ENCODE measurements around the gene IKZF2. TPM values are rescaled to one million over a fixed set of nuclear protein-coding genes. Genes with fewer than 3 reads are reported as not detected.

Gene IKZF2
- total and polyA plus RNA-seq, 5 experiments from 2014 or later = 0.85 to 21.1 (median 2.9) TPM

DNA sequence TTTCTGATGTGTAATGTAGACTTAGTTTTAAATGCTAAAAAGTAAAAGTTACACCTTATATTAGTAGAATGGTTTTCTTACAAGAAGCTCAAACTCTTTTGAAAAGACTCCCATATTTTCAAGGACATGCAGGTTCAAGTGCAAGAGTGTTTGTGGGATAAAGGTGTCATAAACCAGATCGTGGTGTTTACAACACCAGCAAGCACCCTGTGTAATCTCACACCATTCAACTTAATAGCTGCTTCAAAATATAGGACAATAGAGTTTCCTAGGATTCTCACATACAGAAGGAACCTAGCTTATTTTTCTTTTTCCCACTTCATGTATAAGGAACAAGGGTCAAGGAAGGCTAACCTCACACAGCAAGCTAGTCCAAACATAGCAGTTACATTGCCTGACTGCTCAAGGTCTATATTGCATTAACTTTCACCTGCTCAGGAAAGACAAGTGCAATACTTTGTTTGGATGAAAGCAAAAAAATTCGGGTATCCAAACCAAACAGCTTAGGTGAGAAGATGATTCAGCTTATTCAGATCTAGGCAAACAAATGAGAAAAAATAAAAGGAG is 172.3 kb downstream of the IKZF2 start:
- H3K4me3 Mint-ChIP-seq = no peak overlapping the region
- ATAC-seq = no peak
- POLR2A ChIA-PET = no interaction called here

GRCh38 chr2:212977152-212977551 is 174.3 kb downstream of the IKZF2 start:
- H3K9me3 Mint-ChIP-seq = no peaks in the 10 kb centered on the region
- H3K4me3 Mint-ChIP-seq = no peak overlapping the region
- no peak overlapping the region for H3K27ac Mint-ChIP-seq
- DNase-seq = no peak
- POLR2A ChIA-PET = no interaction called here
- no peaks in the 10 kb centered on the region for H3K36me3 Mint-ChIP-seq
- peaks cover 0 to 3% (median 0%) of the 10 kb centered on the region in 5 donors for H3K27me3 Mint-ChIP-seq
- peaks cover 2 to 17% (median 8%) of the 10 kb centered on the region in 4 donors for H3K4me1 Mint-ChIP-seq
- no peak for ATAC-seq

More for the DNA sequence above, 172.3 kb downstream of the IKZF2 start:
- Mint-ChIP-seq H3K27ac (peak overlapping the region in 1 of 10 donors; percentile 51), H3K4me1 (peaks cover 2 to 17% (median 8%) of the 10 kb centered on the region in 4 donors), H3K9me3 (no peaks in the 10 kb centered on the region), H3K27me3 (peaks cover 0 to 3% (median 0%) of the 10 kb centered on the region in 5 donors), H3K36me3 (no peaks in the 10 kb centered on the region)
- no peak for DNase-seq

DNA sequence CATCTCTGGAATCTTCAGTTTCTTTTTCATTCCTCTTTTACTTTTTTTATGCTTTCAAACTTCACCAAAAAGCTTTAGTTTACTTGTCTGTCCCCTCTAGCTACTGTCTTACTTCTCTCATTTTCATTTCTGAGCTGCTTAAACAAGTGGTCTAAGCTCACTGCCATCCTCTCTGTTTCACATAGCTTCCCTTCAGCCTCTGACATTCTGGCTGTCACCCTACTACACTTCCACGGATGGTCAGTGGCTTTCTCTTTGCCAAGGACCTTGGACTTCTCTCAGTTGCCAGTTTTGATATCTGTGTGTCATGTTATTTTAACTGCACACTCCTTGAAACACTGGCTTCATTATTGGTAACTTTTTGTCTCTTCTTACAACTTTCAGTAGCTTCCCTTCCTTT is 176.1 kb downstream of the IKZF2 start:
- DNase-seq (no peak), ATAC-seq (no peak)
- Mint-ChIP-seq H3K36me3 (no peaks in the 10 kb centered on the region), H3K27me3 (peaks cover 0 to 3% (median 0%) of the 10 kb centered on the region in 5 donors), H3K9me3 (no peaks in the 10 kb centered on the region), H3K4me1 (peaks cover 2 to 15% (median 8%) of the 10 kb centered on the region in 4 donors), H3K27ac (no peak overlapping the region), H3K4me3 (no peak overlapping the region)
- POLR2A ChIA-PET = no interaction called here

GRCh38 chr2:212974692-212975091 is 176.7 kb downstream of the IKZF2 start:
- DNase-seq = no peak
- POLR2A ChIA-PET = no interaction called here
- Mint-ChIP-seq H3K27me3 (peaks cover 0 to 3% (median 0%) of the 10 kb centered on the region in 5 donors), H3K9me3 (no peaks in the 10 kb centered on the region), H3K36me3 (no peaks in the 10 kb centered on the region), H3K4me3 (no peak overlapping the region), H3K27ac (no peak overlapping the region), H3K4me1 (peaks cover 0 to 11% (median 3%) of the 10 kb centered on the region in 4 donors)
- no peak for ATAC-seq

GRCh38 chr2:212973347-212973746 is 178.1 kb downstream of the IKZF2 start:
- H3K4me3 Mint-ChIP-seq = no peak overlapping the region
- no peaks in the 10 kb centered on the region for H3K36me3 Mint-ChIP-seq
- ATAC-seq = no peak
- H3K27ac Mint-ChIP-seq = no peak overlapping the region
- POLR2A ChIA-PET = interaction anchor here (0.6 kb wide), 1 partner anchor 846 kb away, joined by 3 read pairs; no protein-coding TSS in a partner anchor
- H3K9me3 Mint-ChIP-seq = no peaks in the 10 kb centered on the region
- H3K27me3 Mint-ChIP-seq = peaks cover 0 to 3% (median 0%) of the 10 kb centered on the region in 5 donors
- H3K4me1 Mint-ChIP-seq = peaks cover 0 to 12% (median 5%) of the 10 kb centered on the region in 4 donors
- no peak for DNase-seq

DNA sequence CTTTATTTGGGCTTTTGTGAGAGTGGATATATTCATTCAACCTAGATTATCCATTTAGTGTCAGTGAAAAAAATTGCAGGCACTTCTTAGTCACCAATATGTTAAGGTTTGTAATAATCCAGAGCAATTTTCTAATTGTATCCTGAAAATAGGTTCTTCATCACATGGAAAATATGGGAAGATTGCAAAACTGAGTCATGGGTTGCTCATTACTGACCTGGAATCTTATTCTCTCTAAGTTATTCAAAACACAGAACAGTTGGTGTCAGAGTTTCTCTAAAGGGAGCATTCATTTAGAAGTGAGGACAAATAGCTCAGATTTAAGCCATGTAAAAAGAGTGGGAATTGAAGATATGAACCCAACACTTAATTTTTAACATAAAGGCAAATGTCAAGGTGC is 181.3 kb downstream of the IKZF2 start:
- DNase-seq (no peak), ATAC-seq (no peak)
- H3K36me3 Mint-ChIP-seq = no peaks in the 10 kb centered on the region
- no peak overlapping the region for H3K27ac Mint-ChIP-seq
- H3K4me1 Mint-ChIP-seq = peaks cover 0 to 16% (median 5%) of the 10 kb centered on the region in 4 donors
- no peaks in the 10 kb centered on the region for H3K9me3 Mint-ChIP-seq
- no peak overlapping the region for H3K4me3 Mint-ChIP-seq
- POLR2A ChIA-PET = no interaction called here
- no peaks in the 10 kb centered on the region for H3K27me3 Mint-ChIP-seq

DNA sequence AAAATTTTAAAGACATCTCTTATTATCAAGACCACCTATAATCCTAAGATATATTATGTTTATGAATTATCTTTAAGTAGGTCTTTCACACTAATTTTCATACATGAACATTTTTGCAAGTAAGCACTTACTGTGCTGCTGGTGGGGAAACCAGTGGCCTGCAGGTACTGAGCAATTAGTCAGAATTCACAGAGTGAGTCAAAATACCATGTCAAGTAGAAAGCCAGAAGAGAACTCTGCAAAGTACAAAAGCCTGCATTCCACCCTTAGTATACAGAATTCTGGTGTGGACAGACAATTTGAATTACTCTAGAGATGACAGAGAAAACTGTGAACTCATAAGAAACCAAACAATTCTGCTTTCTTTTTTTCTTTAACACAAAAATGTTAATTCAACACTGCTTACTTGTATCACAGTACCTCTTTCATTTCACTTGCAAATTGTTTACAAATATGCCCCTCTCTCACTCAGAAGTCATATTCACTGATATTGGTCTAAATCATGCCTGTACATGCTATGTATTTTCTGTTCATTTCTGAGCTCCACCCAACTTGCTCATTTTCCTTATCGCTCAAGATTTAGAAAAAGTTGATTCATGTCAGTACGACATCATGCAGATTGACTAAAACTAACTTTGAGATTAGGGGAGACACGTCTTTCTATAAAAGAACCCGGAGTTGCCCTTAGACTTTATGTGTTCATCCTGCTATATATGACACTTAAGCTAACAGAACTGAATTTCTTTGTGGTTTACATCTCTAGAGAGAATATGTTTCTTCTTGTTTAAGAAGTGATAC is 182.9 kb downstream of the IKZF2 start:
- Mint-ChIP-seq H3K27ac (peak overlapping the region in 2 of 10 donors; percentile 29 to 39), H3K9me3 (no peaks in the 10 kb centered on the region), H3K4me1 (peaks cover 0 to 16% (median 5%) of the 10 kb centered on the region in 4 donors), H3K36me3 (peaks cover 0 to 3% (median 0%) of the 10 kb centered on the region in 3 donors), H3K4me3 (no peak overlapping the region), H3K27me3 (no peaks in the 10 kb centered on the region)
- POLR2A ChIA-PET = no interaction called here
- no peak for DNase-seq
- no peak for ATAC-seq

GRCh38 chr2:212966884-212967283 is 184.5 kb downstream of the IKZF2 start:
- no peaks in the 10 kb centered on the region for H3K9me3 Mint-ChIP-seq
- no peak overlapping the region for H3K4me3 Mint-ChIP-seq
- H3K4me1 Mint-ChIP-seq = peaks cover 0 to 16% (median 5%) of the 10 kb centered on the region in 4 donors
- ATAC-seq = no peak
- no peaks in the 10 kb centered on the region for H3K27me3 Mint-ChIP-seq
- POLR2A ChIA-PET = no interaction called here
- no peak overlapping the region for H3K27ac Mint-ChIP-seq
- DNase-seq = no peak
- peaks cover 0 to 3% (median 0%) of the 10 kb centered on the region in 3 donors for H3K36me3 Mint-ChIP-seq

GRCh38 chr2:212962691-212963090 is 188.7 kb downstream of the IKZF2 start:
- POLR2A ChIA-PET = no interaction called here
- Mint-ChIP-seq H3K36me3 (peaks cover 0 to 3% (median 0%) of the 10 kb centered on the region in 3 donors), H3K9me3 (no peaks in the 10 kb centered on the region), H3K4me3 (no peak overlapping the region), H3K4me1 (peaks cover 10 to 38% (median 19%) of the 10 kb centered on the region in 4 donors), H3K27ac (no peak overlapping the region), H3K27me3 (no peaks in the 10 kb centered on the region)
- DNase-seq (no peak), ATAC-seq (no peak)

DNA sequence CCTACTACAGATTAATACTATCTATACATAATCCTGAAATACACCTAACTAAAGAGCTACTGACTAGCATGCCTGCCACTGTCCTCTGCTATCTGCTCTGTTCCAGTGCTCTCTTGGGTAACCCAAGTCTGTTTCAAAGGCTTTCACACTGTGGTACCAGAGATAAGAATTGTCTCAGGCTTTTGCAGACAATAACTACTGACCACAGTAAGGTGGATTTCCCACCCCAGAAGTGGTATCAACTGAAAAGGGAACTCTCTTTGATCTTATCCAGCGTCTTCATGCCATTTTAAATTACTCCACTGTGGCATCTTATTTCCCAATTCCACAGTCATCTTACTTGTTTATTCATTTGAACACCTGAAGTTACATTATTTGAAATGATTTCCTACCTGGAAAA is 190.2 kb downstream of the IKZF2 start:
- DNase-seq = no peak
- no peak for ATAC-seq
- H3K9me3 Mint-ChIP-seq = peaks cover 0 to 4% (median 0%) of the 10 kb centered on the region in 9 donors
- peaks cover 10 to 48% (median 29%) of the 10 kb centered on the region in 4 donors for H3K4me1 Mint-ChIP-seq
- POLR2A ChIA-PET = no interaction called here
- no peak overlapping the region for H3K4me3 Mint-ChIP-seq
- no peaks in the 10 kb centered on the region for H3K27me3 Mint-ChIP-seq
- peak overlapping the region in 1 of 10 donors; percentile 15 for H3K27ac Mint-ChIP-seq
- H3K36me3 Mint-ChIP-seq = peaks cover 0 to 3% (median 0%) of the 10 kb centered on the region in 3 donors

GRCh38 chr2:212960336-212960735 is 191.1 kb downstream of the IKZF2 start:
- ATAC-seq (no peak), DNase-seq (no peak)
- Mint-ChIP-seq H3K4me1 (peaks cover 10 to 49% (median 30%) of the 10 kb centered on the region in 4 donors), H3K27ac (no peak overlapping the region), H3K4me3 (no peak overlapping the region), H3K36me3 (peaks cover 0 to 3% (median 0%) of the 10 kb centered on the region in 3 donors), H3K9me3 (peaks cover 0 to 4% (median 0%) of the 10 kb centered on the region in 9 donors), H3K27me3 (no peaks in the 10 kb centered on the region)
- POLR2A ChIA-PET = no interaction called here

DNA sequence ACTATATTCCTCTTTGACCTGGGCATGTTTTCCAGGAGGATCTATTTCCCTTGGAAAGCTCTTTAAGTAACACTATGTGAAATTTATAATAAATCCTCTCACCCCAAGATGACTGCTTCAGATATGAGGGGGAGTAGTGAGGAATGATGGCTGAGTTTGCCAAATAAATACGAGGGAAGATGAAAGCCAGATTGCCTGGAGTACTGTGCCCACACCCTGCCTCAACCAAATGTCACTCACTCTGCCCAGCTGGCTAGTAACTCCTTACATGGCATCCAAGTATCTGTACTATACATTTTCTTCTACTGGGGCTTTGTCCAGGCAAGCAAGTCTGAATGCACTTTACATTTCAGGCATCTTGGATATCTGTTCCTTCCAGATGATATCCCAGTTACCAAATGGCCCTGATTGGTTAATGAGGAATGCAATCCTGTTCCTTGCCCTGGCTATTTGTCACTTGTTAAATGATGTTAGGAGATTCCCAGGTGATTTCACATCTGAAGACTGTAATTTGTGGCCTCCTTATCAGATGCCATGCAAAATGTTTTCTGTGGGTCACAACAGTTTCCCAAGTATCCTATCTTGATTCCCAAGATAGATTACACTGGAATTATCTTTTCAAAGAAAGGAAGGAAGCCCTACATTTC is 191.8 kb downstream of the IKZF2 start:
- POLR2A ChIA-PET = no interaction called here
- no peak overlapping the region for H3K4me3 Mint-ChIP-seq
- H3K27ac Mint-ChIP-seq = peak overlapping the region in 2 of 10 donors; percentile 70 to 76

More for the DNA sequence above, 191.8 kb downstream of the IKZF2 start:
- ATAC-seq (no peak), DNase-seq (no peak)
- Mint-ChIP-seq H3K27me3 (no peaks in the 10 kb centered on the region), H3K4me1 (peaks cover 10 to 49% (median 30%) of the 10 kb centered on the region in 4 donors), H3K9me3 (peaks cover 0 to 5% (median 0%) of the 10 kb centered on the region in 9 donors), H3K36me3 (no peaks in the 10 kb centered on the region)
